Activated CD8-positive, alpha-beta T cell treated with anti-CD3 and anti-CD28 coated beads for 36 hours (primary cell): ENCODE measurements around the gene MRPL36. TPM values are rescaled to one million over a fixed set of nuclear protein-coding genes. Genes with fewer than 3 reads are reported as not detected.

Source experiments
- ATAC-seq: fragments of 200-7000 bp; cut with Tn5 transposase; one replicate; pipeline ENCODE4 v1.10.0; 2021; ENCODE audit warnings: mild to moderate bottlenecking, moderate library complexity
- CTCF ChIA-PET: fragments of 350-600 bp; sonication (Branson Sonifier 250); formaldehyde crosslinking; loops from one replicate; lab custom pipeline; 2021; ENCODE audit warnings: antibody characterized with exemption; lab: Charles Lee
- POLR2A ChIA-PET: fragments of 350-600 bp; sonication (Branson Sonifier 250); formaldehyde crosslinking; loops from one replicate; lab custom pipeline; 2021; ENCODE audit warnings: antibody characterized with exemption; lab: Charles Lee
- DNase-seq: peaks from one replicate; pipeline ENCODE4 v3.0.0-alpha.2; 2020
- H3K27ac Mint-ChIP-seq: one replicate; pipeline ENCODE4 v1.8.0; 2021; ENCODE audit warnings: mild to moderate bottlenecking, mixed read lengths
- H3K27me3 Mint-ChIP-seq: one replicate; pipeline ENCODE4 v1.8.0; 2021; ENCODE audit warnings: mixed read lengths
- H3K36me3 Mint-ChIP-seq: one replicate; pipeline ENCODE4 v1.8.0; 2021; ENCODE audit warnings: low read depth, mixed read lengths
- H3K4me1 Mint-ChIP-seq: one replicate; pipeline ENCODE4 v1.8.0; 2021; ENCODE audit warnings: low read depth, mixed read lengths
- H3K4me3 Mint-ChIP-seq: one replicate; pipeline ENCODE4 v1.8.0; 2021; ENCODE audit warnings: mild to moderate bottlenecking, moderate library complexity, mixed read lengths
- H3K9me3 Mint-ChIP-seq: one replicate; pipeline ENCODE4 v1.8.0; 2021; ENCODE audit warnings: mixed read lengths
- CTCF ChIP-seq: fragments of 200-600 bp; IDR thresholded peaks from one replicate; pipeline ENCODE4 v1.8.0; 2022; ENCODE audit warnings: antibody characterized with exemption, mild to moderate bottlenecking
- intact Hi-C: fragments of 100-400 bp; cut with micrococcal nuclease; formaldehyde crosslinking; loops from one replicate; pipeline ENCODE4 v1.10.0; 2022
- total RNA-seq, 2 experiments: library from RNA; stranded (reverse); gene quantifications; one replicate each; pipeline ENCODE4 v1.2.3, GENCODE V29; 2021

Gene MRPL36
- total RNA-seq, 2 experiments from 2014 or later, result 80.1 to 87.2 TPM

GRCh38 chr5:1776831-1777230, 22.8 kb downstream of the MRPL36 start:
- Mint-ChIP-seq H3K36me3 (no peaks in the 10 kb centered on the region), H3K9me3 (no peaks in the 10 kb centered on the region), H3K4me1 (peaks cover 4% of the 10 kb centered on the region), H3K27me3 (no peaks in the 10 kb centered on the region), H3K4me3 (no peak overlapping the region), H3K27ac (no peak overlapping the region)
- ATAC-seq (no peak), DNase-seq (no peak)
- intact Hi-C loops, result no loop called here
- ChIA-PET CTCF (interaction anchor here (1.0 kb wide), 1 partner anchor 41 kb away, joined by 3 read pairs; no protein-coding TSS in a partner anchor), POLR2A (interaction anchor here (0.9 to 1.1 kb wide), 2 partner anchors 14 to 23 kb away, joined by 3 to 4 read pairs; partner anchors contain the start of gene MRPL36)
- TF ChIP-seq CTCF, result no peak

- Mint-ChIP-seq H3K36me3 (no peaks in the 10 kb centered on the region), H3K27ac (no peak overlapping the region), H3K4me3 (no peak overlapping the region), H3K9me3 (no peaks in the 10 kb centered on the region), H3K4me1 (peaks cover 4% of the 10 kb centered on the region), H3K27me3 (no peaks in the 10 kb centered on the region)
- intact Hi-C loops, result no loop called here
- no peak for TF ChIP-seq CTCF
- DNase-seq (no peak), ATAC-seq (no peak)
- ChIA-PET CTCF (interaction anchor here (0.7 to 1.4 kb wide), 5 partner anchors 9 to 106 kb away, joined by 3 to 6 read pairs (median 4); no protein-coding TSS in a partner anchor), POLR2A (interaction anchor here (1.0 kb wide), 1 partner anchor 31 kb away, joined by 3 read pairs; no protein-coding TSS in a partner anchor)
These were observed 27.0 kb downstream of the MRPL36 start for GRCh38 chr5:1772634-1773033.

- TF ChIP-seq CTCF, result no peak
- Mint-ChIP-seq H3K9me3 (no peaks in the 10 kb centered on the region), H3K4me3 (no peak overlapping the region), H3K4me1 (peaks cover 4% of the 10 kb centered on the region), H3K27ac (no peak overlapping the region), H3K36me3 (no peaks in the 10 kb centered on the region), H3K27me3 (no peaks in the 10 kb centered on the region)
- ChIA-PET POLR2A (interaction anchor here (1.6 kb wide), 1 partner anchor 19 kb away, joined by 4 read pairs; no protein-coding TSS in a partner anchor), CTCF (interaction anchor here (1.2 kb wide), 1 partner anchor 105 kb away, joined by 4 read pairs; no protein-coding TSS in a partner anchor)
- intact Hi-C loops, result no loop called here
- ATAC-seq, result no peak
- DNase-seq, result no peak
These were observed 28.2 kb downstream of the MRPL36 start for GRCh38 chr5:1771149-1772065.

- ChIA-PET POLR2A (interaction anchor here (1.6 kb wide), 1 partner anchor 18 kb away, joined by 4 read pairs; no protein-coding TSS in a partner anchor), CTCF (no interaction called here)
- no peak for TF ChIP-seq CTCF
- Mint-ChIP-seq H3K27me3 (no peaks in the 10 kb centered on the region), H3K4me3 (no peak overlapping the region), H3K27ac (no peak overlapping the region), H3K4me1 (peaks cover 4% of the 10 kb centered on the region), H3K9me3 (no peaks in the 10 kb centered on the region), H3K36me3 (no peaks in the 10 kb centered on the region)
- no peak for DNase-seq
- intact Hi-C loops, result no loop called here
- no peak for ATAC-seq
These were observed 29.2 kb downstream of the MRPL36 start for GRCh38 chr5:1770443-1770802.
